IMR-90 (cell line): ENCODE results near the gene ARL14EP. TPM values are rescaled to one million over a fixed set of nuclear protein-coding genes. Genes with fewer than 3 reads are reported as not detected.

Experiments used
- ATAC-seq: fragments of 200-7000 bp; cut with Tn5 transposase; 2 replicates; pipeline ENCODE4 v1.9.1; 2020; ENCODE audit warnings: low read depth, mild to moderate bottlenecking, moderate library complexity
- BruUV-seq: library from RNA; stranded (reverse); fragments of 400-500 nt; replicated peaks from 2 replicates; lab custom pipeline; 2021; lab: Mats Ljungman, UMichigan
- CTCF ChIA-PET: fragments of 300-600 bp; formaldehyde crosslinking; extraction: SDS; loops from one replicate; lab custom pipeline; 2021; ENCODE audit warnings: antibody characterized with exemption; lab: Yijun Ruan, JAX
- POLR2A ChIA-PET: fragments of 300-600 bp; sonication (Branson Sonifier 250); formaldehyde crosslinking; loops from one replicate; lab custom pipeline; 2022; ENCODE audit warnings: antibody characterized with exemption; ENCODE audit not compliant: unreplicated experiment; lab: Charles Lee
- DNase-seq: peaks from one replicate; pipeline ENCODE4 v3.0.0; 2013
- H2AFZ ChIP-seq: replicated peaks from 2 replicates; pipeline ENCODE3; 2013; ENCODE audit warnings: low read length, mild to moderate bottlenecking; ENCODE audit not compliant: poor library complexity
- H2AK5ac ChIP-seq: 2 replicates; pipeline ENCODE4 v1.6.1; 2013; ENCODE audit warnings: low read depth, low read length, inconsistent platforms
- H2AK9ac ChIP-seq: replicated peaks from 2 replicates; pipeline ENCODE3; 2013; ENCODE audit warnings: mild to moderate bottlenecking, low read depth, low read length, moderate library complexity; ENCODE audit not compliant: poor library complexity
- H2BK120ac ChIP-seq: 2 replicates; pipeline ENCODE4 v1.6.1; 2013; ENCODE audit warnings: low read depth, low read length, inconsistent platforms
- H2BK15ac ChIP-seq: 3 replicates; pipeline ENCODE4 v1.6.1; 2013; ENCODE audit warnings: low read depth, low read length, inconsistent platforms
- H2BK20ac ChIP-seq: 2 replicates; pipeline ENCODE4 v1.6.1; 2013; ENCODE audit warnings: low read depth, mild to moderate bottlenecking, inconsistent platforms, low read length, moderate library complexity
- H2BK5ac ChIP-seq: 2 replicates; pipeline ENCODE4 v1.6.1; 2013; ENCODE audit warnings: mild to moderate bottlenecking, low read depth, low read length, inconsistent platforms; ENCODE audit not compliant: poor library complexity, severe bottlenecking
- H3K14ac ChIP-seq: replicated peaks from 2 replicates; pipeline ENCODE4 v1.6.1; 2013; ENCODE audit warnings: low read depth, low read length, inconsistent platforms
- H3K18ac ChIP-seq: 2 replicates; pipeline ENCODE4 v1.6.1; 2013; ENCODE audit warnings: low read depth, low read length, control low read depth
- H3K23ac ChIP-seq: 2 replicates; pipeline ENCODE4 v1.6.1; 2013; ENCODE audit warnings: low read depth, low read length, inconsistent platforms
- H3K27ac ChIP-seq: 2 replicates; pipeline ENCODE4 v1.5.1; 2013; ENCODE audit warnings: mild to moderate bottlenecking, control low read depth, low read length; ENCODE audit not compliant: insufficient read depth
- H3K27me3 ChIP-seq: 2 replicates; pipeline ENCODE4 v1.6.1; 2013; ENCODE audit warnings: low read length; ENCODE audit not compliant: control insufficient read depth, insufficient read depth
- H3K36me3 ChIP-seq: 2 replicates; pipeline ENCODE4 v1.6.1; 2013; ENCODE audit warnings: low read length, mixed read lengths; ENCODE audit not compliant: control insufficient read depth, insufficient read depth
- H3K4ac ChIP-seq: 2 replicates; pipeline ENCODE4 v1.6.1; 2013; ENCODE audit warnings: low read depth, low read length, inconsistent platforms
- H3K4me1 ChIP-seq: 2 replicates; pipeline ENCODE4 v1.6.1; 2013; ENCODE audit warnings: low read length, mixed read lengths; ENCODE audit not compliant: control insufficient read depth, insufficient read depth
- H3K4me2 ChIP-seq: 2 replicates; pipeline ENCODE4 v1.6.1; 2013; ENCODE audit warnings: low read depth, mild to moderate bottlenecking, control low read depth, low read length, moderate library complexity
- H3K4me3 ChIP-seq: 2 replicates; pipeline ENCODE4 v1.5.1; 2013; ENCODE audit warnings: low read depth, mild to moderate bottlenecking, control low read depth, low read length, moderate library complexity; ENCODE audit not compliant: insufficient read depth
- H3K56ac ChIP-seq: 2 replicates; pipeline ENCODE4 v1.6.1; 2013; ENCODE audit warnings: low read length, inconsistent platforms; ENCODE audit not compliant: insufficient read depth; ENCODE audit errors: extremely low read depth
- H3K79me1 ChIP-seq, 2 experiments: 2 replicates each; pipeline ENCODE4 v1.6.1; 2013; ENCODE audit warnings: low read length in 2 of 2, inconsistent platforms in 1 of 2, low read depth in 1 of 2
- H3K9ac ChIP-seq: 2 replicates; pipeline ENCODE4 v1.6.1; 2013; ENCODE audit warnings: low read depth, low read length, control low read depth
- H3K9me1 ChIP-seq: 2 replicates; pipeline ENCODE4 v1.6.1; 2013; ENCODE audit warnings: low read length, inconsistent platforms; ENCODE audit not compliant: insufficient read depth
- H3K9me3 ChIP-seq: 2 replicates; pipeline ENCODE4 v1.6.1; 2013; ENCODE audit warnings: low read length; ENCODE audit not compliant: control insufficient read depth, insufficient read depth
- H4K20me1 ChIP-seq: 2 replicates; pipeline ENCODE4 v1.6.1; 2013; ENCODE audit warnings: low read length, inconsistent platforms; ENCODE audit not compliant: insufficient read depth
- H4K5ac ChIP-seq: 2 replicates; pipeline ENCODE4 v1.6.1; 2013; ENCODE audit warnings: mild to moderate bottlenecking, low read depth, low read length, control low read depth
- H4K8ac ChIP-seq, 2 experiments: 2 replicates each; pipeline ENCODE4 v1.6.1; 2013; ENCODE audit warnings: low read depth in 2 of 2, low read length in 2 of 2, control low read depth in 1 of 2, inconsistent platforms in 1 of 2
- H4K91ac ChIP-seq: 2 replicates; pipeline ENCODE4 v1.6.1; 2013; ENCODE audit warnings: low read depth, low read length, inconsistent platforms; ENCODE audit not compliant: insufficient read depth
- BHLHE40 ChIP-seq: fragments of 150-350 bp; IDR thresholded peaks from 2 replicates; pipeline ENCODE4 v1.6.1; 2016; ENCODE audit warnings: mild to moderate bottlenecking, low read depth, low read length
- CEBPB ChIP-seq: IDR thresholded peaks from 2 replicates; pipeline ENCODE4 v1.6.1; 2012; ENCODE audit warnings: low read depth, low read length, improper control_type of control experiment
- CHD1 ChIP-seq: IDR thresholded peaks from 2 replicates; pipeline ENCODE4 v1.6.1; 2012; ENCODE audit warnings: low read depth, low read length, improper control_type of control experiment
- CTCF ChIP-seq: conservative IDR thresholded peaks from 2 replicates; pipeline ENCODE4 v1.5.1; 2012; ENCODE audit warnings: mild to moderate bottlenecking, low read depth, low read length, improper control_type of control experiment
- FOS ChIP-seq: fragments of 150-350 bp; IDR thresholded peaks from 2 replicates; pipeline ENCODE4 v1.6.1; 2016; ENCODE audit warnings: low read depth, low read length
- MAFK ChIP-seq: IDR thresholded peaks from 2 replicates; pipeline ENCODE4 v1.6.1; 2012; ENCODE audit warnings: low read depth, low read length, improper control_type of control experiment
- MAZ ChIP-seq: IDR thresholded peaks from 2 replicates; pipeline ENCODE4 v1.6.1; 2012; ENCODE audit warnings: low read depth, mild to moderate bottlenecking, low read length, improper control_type of control experiment, moderate library complexity, borderline replicate concordance
- MXI1 ChIP-seq: IDR thresholded peaks from 2 replicates; pipeline ENCODE4 v1.6.1; 2012; ENCODE audit warnings: low read depth, mild to moderate bottlenecking, low read length, moderate library complexity, borderline replicate concordance
- NFE2L2 ChIP-seq: fragments of 150-350 bp; IDR thresholded peaks from 2 replicates; pipeline ENCODE4 v1.6.1; 2016; ENCODE audit warnings: low read depth, mild to moderate bottlenecking, low read length
- POLR2A ChIP-seq: IDR thresholded peaks from 2 replicates; pipeline ENCODE4 v1.6.1; 2012; ENCODE audit warnings: mild to moderate bottlenecking, low read depth, low read length
- RAD21 ChIP-seq: IDR thresholded peaks from 2 replicates; pipeline ENCODE4 v1.6.1; 2012; ENCODE audit warnings: low read length, improper control_type of control experiment
- RCOR1 ChIP-seq: IDR thresholded peaks from 2 replicates; pipeline ENCODE4 v1.6.1; 2012; ENCODE audit warnings: mild to moderate bottlenecking, low read length, improper control_type of control experiment; ENCODE audit not compliant: insufficient replicate concordance
- RFX5 ChIP-seq: IDR thresholded peaks from 2 replicates; pipeline ENCODE4 v1.8.0; 2012; ENCODE audit warnings: low read depth, mild to moderate bottlenecking, low read length, moderate library complexity
- SMC3 ChIP-seq: fragments of 150-350 bp; IDR thresholded peaks from 2 replicates; pipeline ENCODE4 v1.6.1; 2016; ENCODE audit warnings: low read depth, mild to moderate bottlenecking, antibody characterized with exemption, low read length, moderate library complexity
- WGBS, 2 experiments: methylation state at CpG; one replicate each; pipeline versions ENCODE4 v1.1.5 to v1.1.7; 2013; ENCODE audit warnings: missing lambda C conversion rate in 2 of 2; ENCODE audit not compliant: insufficient read length in 1 of 2; ENCODE audit errors: extremely low coverage in 2 of 2; 5-methylcytosine and 5-hydroxymethylcytosine counted together
- dilution Hi-C: fragments of 300-500 bp; cut with HindIII; formaldehyde crosslinking; loops from one replicate; pipeline ENCODE4 v1.14.3; 2018; ENCODE audit warnings: low sequenced_read_pairs; ENCODE audit not compliant: unreplicated experiment
- in situ Hi-C: fragments of 300-500 bp; cut with MboI; formaldehyde crosslinking; loops from 3 replicates; pipeline ENCODE4 v1.14.3; 2019; ENCODE audit warnings: low sequenced_read_pairs, inconsistent platforms, mixed read lengths
- intact Hi-C: fragments of 100-400 bp; cut with micrococcal nuclease; formaldehyde crosslinking; loops from 2 replicates; pipeline ENCODE4 v1.10.0; 2022
- polyA plus RNA-seq, 3 experiments: library from polyadenylated mRNA; depleted of rRNA; stranded (reverse); fragments of >200 nt; gene quantifications; 2 replicates each; pipeline ENCODE4 v1.2.3, GENCODE V29; 2012; ENCODE audit warnings: low replicate concordance in 1 of 3
- total RNA-seq: library from RNA; depleted of rRNA; stranded (reverse); fragments of >200 nt; gene quantifications from 2 replicates; pipeline ENCODE4 v1.2.3, GENCODE V29; 2012
- TF ChIP-seq, protein P1 (sequence below): fragments of 150-350 bp; IDR thresholded peaks from 2 replicates; pipeline ENCODE4 v1.6.1; 2017; ENCODE audit warnings: mild to moderate bottlenecking, antibody characterized with exemption, low read length, low read depth
- TF ChIP-seq, protein P2 (sequence below): fragments of 150-350 bp; IDR thresholded peaks from 2 replicates; pipeline ENCODE4 v1.6.1; 2016; ENCODE audit warnings: low read depth, mild to moderate bottlenecking, low read length, moderate library complexity, borderline replicate concordance

ARL14EP gene
- total and polyA plus RNA-seq, 2 of the 4 experiments (the other 2 are of a cell fraction) = 13.8 to 15.7 TPM

- no peak for TF ChIP-seq FOS
- no peak for TF ChIP-seq CTCF
- TF ChIP-seq SMC3 = no peak
- TF ChIP-seq MAFK = no peak
- no peak for TF ChIP-seq CEBPB
- TF ChIP-seq CHD1 = no peak
- TF ChIP-seq BHLHE40 = no peak
- TF ChIP-seq, protein P1, sequence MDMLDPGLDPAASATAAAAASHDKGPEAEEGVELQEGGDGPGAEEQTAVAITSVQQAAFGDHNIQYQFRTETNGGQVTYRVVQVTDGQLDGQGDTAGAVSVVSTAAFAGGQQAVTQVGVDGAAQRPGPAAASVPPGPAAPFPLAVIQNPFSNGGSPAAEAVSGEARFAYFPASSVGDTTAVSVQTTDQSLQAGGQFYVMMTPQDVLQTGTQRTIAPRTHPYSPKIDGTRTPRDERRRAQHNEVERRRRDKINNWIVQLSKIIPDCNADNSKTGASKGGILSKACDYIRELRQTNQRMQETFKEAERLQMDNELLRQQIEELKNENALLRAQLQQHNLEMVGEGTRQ = no peak
- TF ChIP-seq RFX5 = no peak
- TF ChIP-seq POLR2A = no peak
- no peak for TF ChIP-seq RCOR1
- no peak for TF ChIP-seq MXI1
- no peak for TF ChIP-seq NFE2L2
- TF ChIP-seq, protein P2, sequence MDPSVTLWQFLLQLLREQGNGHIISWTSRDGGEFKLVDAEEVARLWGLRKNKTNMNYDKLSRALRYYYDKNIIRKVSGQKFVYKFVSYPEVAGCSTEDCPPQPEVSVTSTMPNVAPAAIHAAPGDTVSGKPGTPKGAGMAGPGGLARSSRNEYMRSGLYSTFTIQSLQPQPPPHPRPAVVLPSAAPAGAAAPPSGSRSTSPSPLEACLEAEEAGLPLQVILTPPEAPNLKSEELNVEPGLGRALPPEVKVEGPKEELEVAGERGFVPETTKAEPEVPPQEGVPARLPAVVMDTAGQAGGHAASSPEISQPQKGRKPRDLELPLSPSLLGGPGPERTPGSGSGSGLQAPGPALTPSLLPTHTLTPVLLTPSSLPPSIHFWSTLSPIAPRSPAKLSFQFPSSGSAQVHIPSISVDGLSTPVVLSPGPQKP = no peak
- no peak for TF ChIP-seq MAZ
- TF ChIP-seq RAD21 = no peak
- no peaks in the 10 kb centered on the region; the same call in 1 of the 2 replicates for H3K4me1 ChIP-seq
- H3K79me1 ChIP-seq = no peaks in the 10 kb centered on the region
- no peak overlapping the region for H3K4ac ChIP-seq
- H3K4me3 ChIP-seq = no peak overlapping the region
- no peak overlapping the region for H3K18ac ChIP-seq
- H2AK5ac ChIP-seq = no peak overlapping the region
- POLR2A ChIA-PET = no interaction called here
- BruUV-seq = no TSS peak
- no peaks in the 10 kb centered on the region for H3K36me3 ChIP-seq
- H4K91ac ChIP-seq = no peak overlapping the region
- H3K14ac ChIP-seq = no peak overlapping the region
- H3K4me2 ChIP-seq = no peak overlapping the region
- no peak overlapping the region for H4K5ac ChIP-seq
- no peak overlapping the region for H3K27ac ChIP-seq
- H4K8ac ChIP-seq = no peak overlapping the region
- H3K23ac ChIP-seq = no peak overlapping the region
- CTCF ChIA-PET = no interaction called here
- in situ Hi-C loops = no loop called here
- H2BK15ac ChIP-seq = no peak overlapping the region
- H2AK9ac ChIP-seq = no peak overlapping the region
- H4K20me1 ChIP-seq = no peaks in the 10 kb centered on the region
- H2BK20ac ChIP-seq = no peak overlapping the region
- H3K27me3 ChIP-seq = no peaks in the 10 kb centered on the region
- H2AFZ ChIP-seq = no peak overlapping the region
- H3K9me3 ChIP-seq = no peaks in the 10 kb centered on the region
- DNase-seq = no peak
- WGBS, 2 experiments = 78% methylated on average over 3 of the region's 3 CpGs; no CpG with 5 or more reads in 1 of the 2 experiments
- H2BK120ac ChIP-seq = no peak overlapping the region
- no peak for ATAC-seq
- H3K9me1 ChIP-seq = no peaks in the 10 kb centered on the region
- H3K56ac ChIP-seq = no peak overlapping the region
- no peak overlapping the region for H3K9ac ChIP-seq
- dilution Hi-C loops = no loop called here
- no peak overlapping the region for H2BK5ac ChIP-seq
- intact Hi-C loops = no loop called here
Observed at GRCh38 chr11:30365793-30366517, 43.1 kb downstream of the ARL14EP start.
